Panc1 (cell line): ENCODE results near the gene UGGT2. TPM values are rescaled to one million over a fixed set of nuclear protein-coding genes. Genes with fewer than 3 reads are reported as not detected.

Experiments
- ATAC-seq: fragments of 200-7000 bp; cut with Tn5 transposase; 2 replicates; pipeline ENCODE4 v1.9.1; 2020; ENCODE audit warnings: mild to moderate bottlenecking, moderate library complexity
- BruUV-seq: library from RNA; stranded (reverse); fragments of 400-500 nt; replicated peaks from 2 replicates; lab custom pipeline; 2021; lab: Mats Ljungman, UMichigan
- CTCF ChIA-PET: fragments of 300-600 bp; sonication (Branson Sonifier 250); formaldehyde crosslinking; loops from one replicate; lab custom pipeline; 2022; ENCODE audit warnings: antibody characterized with exemption; lab: Charles Lee
- POLR2A ChIA-PET: fragments of 300-600 bp; sonication (Branson Sonifier 250); formaldehyde crosslinking; loops from one replicate; lab custom pipeline; 2022; ENCODE audit warnings: antibody characterized with exemption; lab: Charles Lee
- DNase-seq: peaks from one replicate; pipeline ENCODE4 v3.0.0-alpha.2; 2010; ENCODE audit warnings: low read depth, low spot score
- H3K27ac ChIP-seq: 2 replicates; pipeline ENCODE4 v1.5.1; 2011; ENCODE audit warnings: mild to moderate bottlenecking, low read length, inconsistent platforms
- H3K27me3 ChIP-seq: fragments of 200-500 bp; sonication (Bioruptor generic); 2 replicates; pipeline ENCODE4 v1.6.0; 2014; ENCODE audit warnings: low read length, inconsistent platforms; ENCODE audit not compliant: control insufficient read depth, insufficient read depth
- H3K36me3 ChIP-seq: fragments of 200-500 bp; sonication (Bioruptor generic); 2 replicates; pipeline ENCODE4 v1.5.1; 2014; ENCODE audit warnings: inconsistent platforms, mild to moderate bottlenecking, low read length, moderate library complexity; ENCODE audit not compliant: control insufficient read depth, insufficient read depth
- H3K4me1 ChIP-seq: 2 replicates; pipeline ENCODE4 v1.5.1; 2011; ENCODE audit warnings: inconsistent platforms, mild to moderate bottlenecking, low read length, moderate library complexity; ENCODE audit not compliant: control insufficient read depth, insufficient read depth
- H3K4me3 ChIP-seq, 2 experiments: 2 replicates each; pipeline ENCODE4 v1.5.1; 2011 to 2012; ENCODE audit warnings: low read depth in 2 of 2, low read length in 2 of 2, mild to moderate bottlenecking in 2 of 2, inconsistent platforms in 1 of 2, moderate library complexity in 1 of 2
- H3K9me3 ChIP-seq: fragments of 200-500 bp; sonication (Bioruptor generic); 2 replicates; pipeline ENCODE4 v1.5.1; 2014; ENCODE audit warnings: low read depth, mild to moderate bottlenecking, inconsistent platforms, low read length, moderate library complexity; ENCODE audit not compliant: control insufficient read depth, insufficient read depth
- REST ChIP-seq, 2 experiments: IDR thresholded peaks; 2 replicates each; pipeline ENCODE4 v1.6.1; 2011 to 2012; ENCODE audit warnings: low read depth in 2 of 2, control low read depth in 1 of 2, low read length in 1 of 2, mild to moderate bottlenecking in 1 of 2, moderate library complexity in 1 of 2; ENCODE audit not compliant: insufficient read depth in 1 of 2
- SIN3A ChIP-seq: IDR thresholded peaks from 2 replicates; pipeline ENCODE4 v1.6.1; 2012; ENCODE audit warnings: low read depth, mild to moderate bottlenecking, low read length, moderate library complexity, borderline replicate concordance; ENCODE audit not compliant: insufficient read depth
- TCF7L2 ChIP-seq: IDR thresholded peaks from 2 replicates; pipeline ENCODE4 v1.6.1; 2011; ENCODE audit warnings: mild to moderate bottlenecking, low read depth, low read length, inconsistent platforms
- in situ Hi-C: cut with HindIII; loops from 2 replicates; pipeline ENCODE4 v1.10.0; 2016; ENCODE audit warnings: low sequenced_read_pairs, low pct_unique_long_range_greater_than_20kb
- intact Hi-C: fragments of 100-400 bp; cut with micrococcal nuclease; formaldehyde crosslinking; loops from one replicate; pipeline ENCODE4 v1.10.0; 2022; ENCODE audit not compliant: unreplicated experiment
- total RNA-seq: library from RNA; stranded (reverse); gene quantifications from one replicate; pipeline ENCODE4 v1.2.1, GENCODE V29; 2021; ENCODE audit not compliant: unreplicated experiment
- TF ChIP-seq, protein P1 (sequence below): fragments of 450-650 bp; IDR thresholded peaks from 2 replicates; pipeline ENCODE4 v1.5.1; 2017; ENCODE audit warnings: mild to moderate bottlenecking

Gene UGGT2
- total RNA-seq, 1 experiment from 2014 or later: 22.9 TPM

GRCh38 chr13:95752677-95753076 is 300.5 kb downstream of the UGGT2 start:
- TF ChIP-seq, protein P1, sequence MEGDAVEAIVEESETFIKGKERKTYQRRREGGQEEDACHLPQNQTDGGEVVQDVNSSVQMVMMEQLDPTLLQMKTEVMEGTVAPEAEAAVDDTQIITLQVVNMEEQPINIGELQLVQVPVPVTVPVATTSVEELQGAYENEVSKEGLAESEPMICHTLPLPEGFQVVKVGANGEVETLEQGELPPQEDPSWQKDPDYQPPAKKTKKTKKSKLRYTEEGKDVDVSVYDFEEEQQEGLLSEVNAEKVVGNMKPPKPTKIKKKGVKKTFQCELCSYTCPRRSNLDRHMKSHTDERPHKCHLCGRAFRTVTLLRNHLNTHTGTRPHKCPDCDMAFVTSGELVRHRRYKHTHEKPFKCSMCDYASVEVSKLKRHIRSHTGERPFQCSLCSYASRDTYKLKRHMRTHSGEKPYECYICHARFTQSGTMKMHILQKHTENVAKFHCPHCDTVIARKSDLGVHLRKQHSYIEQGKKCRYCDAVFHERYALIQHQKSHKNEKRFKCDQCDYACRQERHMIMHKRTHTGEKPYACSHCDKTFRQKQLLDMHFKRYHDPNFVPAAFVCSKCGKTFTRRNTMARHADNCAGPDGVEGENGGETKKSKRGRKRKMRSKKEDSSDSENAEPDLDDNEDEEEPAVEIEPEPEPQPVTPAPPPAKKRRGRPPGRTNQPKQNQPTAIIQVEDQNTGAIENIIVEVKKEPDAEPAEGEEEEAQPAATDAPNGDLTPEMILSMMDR: no peak
- TF ChIP-seq SIN3A: no peak
- TF ChIP-seq REST (IDR thresholded peaks at IDR 0.05; ENCODE audit: insufficient read depth in 1 of 2, low read depth in 2 of 2, low read length in 1 of 2): no peak
- no peak for TF ChIP-seq TCF7L2
- no peak for ATAC-seq
- no TSS peak for BruUV-seq
- Histone ChIP-seq H3K4me3 (no peak overlapping the region), H3K9me3 (no peaks in the 10 kb centered on the region), H3K27me3 (no peaks in the 10 kb centered on the region), H3K4me1 (no peaks in the 10 kb centered on the region), H3K36me3 (no peaks in the 10 kb centered on the region), H3K27ac (no peak overlapping the region)
- intact Hi-C loops: no loop called here
- CTCF ChIA-PET: no interaction called here
- no peak for DNase-seq
- in situ Hi-C loops: no loop called here
- POLR2A ChIA-PET: no interaction called here

Other genes with a start within 250 kb of the UGGT2 start
- 0.13 TPM for gene HS6ST3, start 36.7 kb upstream of the UGGT2 start, total RNA-seq